ENCODE measurements around the gene FHIT.

- no peak for TF ChIP-seq CTCF (IDR thresholded peaks at IDR 0.05; ENCODE audit: poor library complexity)
- TF ChIP-seq EZH2phosphoT487 (IDR thresholded peaks at IDR 0.05; ENCODE audit: low read depth, severe bottlenecking, unreplicated experiment), result no peak
- no peak for TF ChIP-seq EZH2 (IDR thresholded peaks at IDR 0.05; ENCODE audit: borderline replicate concordance)
Measured at GRCh38 chr3:60158035-60158434, 1093.2 kb downstream of the FHIT start.

All from hepatocyte (in vitro differentiated cells).